Transverse colon (tissue), 4 donors: ENCODE measurements around the gene COL4A6. TPM values are rescaled to one million over a fixed set of nuclear protein-coding genes. Genes with fewer than 3 reads are reported as not detected.

Source experiments
- DNase-seq: peaks from one replicate; pipeline ENCODE4 v3.0.0-alpha.2; 2019
- H3K27ac ChIP-seq, 4 donors: fragments of 200-600 bp; sonication (generic); 2 replicates each; pipeline ENCODE4 v1.5.1; 2016 to 2018; ENCODE audit warnings: inconsistent platforms in 4 of 4
- H3K27me3 ChIP-seq: fragments of 200-600 bp; sonication (generic); 2 replicates; pipeline ENCODE4 v1.5.1; 2017; ENCODE audit warnings: inconsistent platforms
- H3K36me3 ChIP-seq, 4 donors: fragments of 200-600 bp; sonication (generic); 2 replicates each; pipeline ENCODE4 v1.5.1; 2017 to 2019; ENCODE audit warnings: inconsistent platforms in 4 of 4
- H3K4me1 ChIP-seq, 4 donors: fragments of 200-600 bp; sonication (generic); 2 replicates each; pipeline ENCODE4 v1.5.1; 2017 to 2020; ENCODE audit warnings: inconsistent platforms in 4 of 4
- H3K4me3 ChIP-seq, 4 donors: fragments of 200-600 bp; sonication (generic); 1 replicate in 1 of 4; 2 replicates in 3 of 4; pipeline versions ENCODE4 v1.5.1 to v1.6.1; 2017 to 2019; ENCODE audit warnings: inconsistent platforms in 4 of 4
- H3K9me3 ChIP-seq, 2 donors: fragments of 200-600 bp; sonication (generic); 2 replicates each; pipeline ENCODE4 v1.5.1; 2017 to 2019; ENCODE audit warnings: inconsistent platforms in 2 of 2
- CTCF ChIP-seq, 5 experiments: fragments of 200-600 bp in 3 of 5; fragments of 450-650 bp in 2 of 5; sonication (generic) in 3 of 5; IDR thresholded peaks; 1 replicate in 2 of 5; 2 replicates in 3 of 5; pipeline ENCODE4 v1.5.1; 2016 to 2017; ENCODE audit warnings: antibody characterized with exemption in 5 of 5, inconsistent platforms in 3 of 5, mild to moderate bottlenecking in 2 of 5, moderate library complexity in 1 of 5
- EP300 ChIP-seq: sonication (generic); formaldehyde crosslinking; IDR thresholded peaks from one replicate; pipeline ENCODE4 v1.6.1; 2017; ENCODE audit warnings: antibody characterized with exemption, low read depth
- POLR2A ChIP-seq: fragments of 450-650 bp; IDR thresholded peaks from one replicate; pipeline ENCODE4 v1.6.1; 2016; ENCODE audit warnings: antibody characterized with exemption, mild to moderate bottlenecking, moderate library complexity
- POLR2AphosphoS5 ChIP-seq, 3 donors: sonication (generic); formaldehyde crosslinking; IDR thresholded peaks; one replicate each; pipeline ENCODE4 v1.6.1; 2016; ENCODE audit warnings: antibody characterized with exemption in 3 of 3
- WGBS, 2 donors: methylation state at CpG; one replicate each; pipeline ENCODE4 v1.1.5; 2018; ENCODE audit warnings: low coverage in 1 of 2; 5-methylcytosine and 5-hydroxymethylcytosine counted together
- in situ Hi-C, 4 donors: fragments of 200-750 bp; cut with MboI; loops; one replicate each; pipeline versions ENCODE4 v1.15.0 to v1.15.1; 2017; ENCODE audit warnings: low sequenced_read_pairs in 3 of 4, low pct_ligation_motif_present in 1 of 4, low pct_unique_long_range_greater_than_20kb in 1 of 4
- intact Hi-C: fragments of 100-400 bp; cut with DNase I; formaldehyde crosslinking; loops from one replicate; pipeline ENCODE4 v1.15.1; 2023; ENCODE audit warnings: low total_unique reads
- total RNA-seq, 4 donors: library from RNA; depleted of rRNA; stranded (reverse); fragments of >200 nt; gene quantifications; one replicate each; pipeline ENCODE4 v1.1.0, GENCODE V29; 2016

The COL4A6 gene
- total RNA-seq, 4 donors from 2014 or later = 0.32 to 0.75 (median 0.57) TPM

GRCh38 chrX:108167211-108167872 is 270.9 kb downstream of the COL4A6 start:
- Histone ChIP-seq H3K36me3 (no peaks in the 10 kb centered on the region), H3K27ac (no peak overlapping the region), H3K4me3 (no peak overlapping the region), H3K9me3 (no peaks in the 10 kb centered on the region), H3K27me3 (no peaks in the 10 kb centered on the region), H3K4me1 (no peaks in the 10 kb centered on the region)
- DNase-seq = no peak
- no peak for TF ChIP-seq CTCF (IDR thresholded peaks at IDR 0.05)
- TF ChIP-seq EP300 = no peak
- TF ChIP-seq POLR2AphosphoS5 (IDR thresholded peaks at IDR 0.05) = no peak
- no peak for TF ChIP-seq POLR2A
- 64 to 100% methylated on average over 1 to 5 of the region's 5 CpGs for WGBS, 2 donors
- in situ Hi-C loops = no loop called here
- intact Hi-C loops = no loop called here

GRCh38 chrX:108165383-108166111 is 272.7 kb downstream of the COL4A6 start:
- 67% methylated on average over 7 of the region's 7 CpGs; no CpG with 5 or more reads in 1 of the 2 donors for whole genome bisulfite sequencing, 2 donors
- no peaks in the 10 kb centered on the region for H3K36me3 ChIP-seq
- in situ Hi-C loops (no loop called here), intact Hi-C loops (no loop called here)
- H3K9me3 ChIP-seq = no peaks in the 10 kb centered on the region
- no peaks in the 10 kb centered on the region for H3K27me3 ChIP-seq
- H3K4me1 ChIP-seq = no peaks in the 10 kb centered on the region
- no peak overlapping the region for H3K4me3 ChIP-seq
- H3K27ac ChIP-seq = no peak overlapping the region
- TF ChIP-seq EP300 (no peak), CTCF (IDR thresholded peaks at IDR 0.05) (no peak), POLR2A (no peak), POLR2AphosphoS5 (IDR thresholded peaks at IDR 0.05) (no peak)
- no peak for DNase-seq

- WGBS, 2 donors = 60 to 86% methylated on average over 1 to 7 of the region's 7 CpGs
- Histone ChIP-seq H3K9me3 (no peaks in the 10 kb centered on the region), H3K4me3 (no peak overlapping the region), H3K27ac (no peak overlapping the region), H3K36me3 (no peaks in the 10 kb centered on the region), H3K27me3 (no peaks in the 10 kb centered on the region), H3K4me1 (no peaks in the 10 kb centered on the region)
- DNase-seq = no peak
- no peak for TF ChIP-seq CTCF (IDR thresholded peaks at IDR 0.05)
- TF ChIP-seq EP300 = no peak
- no peak for TF ChIP-seq POLR2AphosphoS5 (IDR thresholded peaks at IDR 0.05)
- TF ChIP-seq POLR2A = no peak
- in situ Hi-C loops = no loop called here
- intact Hi-C loops = no loop called here
Measured at GRCh38 chrX:108163333-108164082, 274.7 kb downstream of the COL4A6 start.

GRCh38 chrX:108162265-108162664 is 276.0 kb downstream of the COL4A6 start:
- Histone ChIP-seq H3K4me3 (no peak overlapping the region), H3K27ac (no peak overlapping the region), H3K4me1 (no peaks in the 10 kb centered on the region), H3K27me3 (no peaks in the 10 kb centered on the region), H3K9me3 (no peaks in the 10 kb centered on the region), H3K36me3 (no peaks in the 10 kb centered on the region)
- TF ChIP-seq CTCF (IDR thresholded peaks at IDR 0.05) = no peak
- no peak for DNase-seq
- in situ Hi-C loops (no loop called here), intact Hi-C loops (no loop called here)
- WGBS, 2 donors = 77% methylated on average over 4 of the region's 4 CpGs; no CpG with 5 or more reads in 1 of the 2 donors
